Measurements from ENCODE around the gene THEM5.

The THEM5 gene

DNA sequence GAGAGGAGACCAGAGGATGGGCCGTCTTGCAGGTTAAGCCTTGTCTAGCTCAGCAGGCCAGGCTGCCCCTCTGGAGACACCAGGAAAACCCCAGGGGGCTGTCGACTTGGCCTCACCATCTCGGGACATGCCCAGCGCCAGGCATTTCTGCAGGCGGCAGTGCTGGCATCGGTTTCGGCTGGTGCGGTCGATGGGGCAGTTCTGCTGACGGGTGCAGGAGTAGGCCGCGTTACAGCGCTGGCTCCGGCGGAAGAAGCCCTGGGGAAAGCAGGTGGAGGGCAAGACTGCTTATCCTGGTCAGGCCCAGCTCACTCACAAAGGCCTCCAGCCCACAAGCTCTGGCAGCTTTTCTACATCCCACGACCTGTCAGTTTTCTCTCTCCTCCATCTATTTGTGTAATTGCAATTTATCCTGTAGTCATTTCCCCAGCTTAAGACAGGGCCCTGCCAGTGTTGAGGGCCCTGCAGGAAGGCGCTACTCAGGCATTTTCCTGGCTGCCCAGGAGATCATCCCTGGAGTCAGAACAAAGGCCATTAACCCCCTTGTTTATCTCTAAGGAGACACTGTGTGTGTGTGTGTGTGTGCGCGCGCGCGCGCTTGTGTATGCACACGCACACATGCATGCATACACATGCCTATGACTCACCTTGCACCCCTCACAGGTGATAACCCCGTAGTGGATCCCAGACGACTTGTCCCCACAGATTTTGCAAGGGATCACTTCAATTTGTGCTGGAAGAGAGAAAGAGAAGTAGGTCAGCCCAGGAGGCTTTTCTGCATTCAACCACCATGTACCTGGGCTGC is 36.8 kb downstream of the THEM5 start:
- no peak for DNase-seq

DNA sequence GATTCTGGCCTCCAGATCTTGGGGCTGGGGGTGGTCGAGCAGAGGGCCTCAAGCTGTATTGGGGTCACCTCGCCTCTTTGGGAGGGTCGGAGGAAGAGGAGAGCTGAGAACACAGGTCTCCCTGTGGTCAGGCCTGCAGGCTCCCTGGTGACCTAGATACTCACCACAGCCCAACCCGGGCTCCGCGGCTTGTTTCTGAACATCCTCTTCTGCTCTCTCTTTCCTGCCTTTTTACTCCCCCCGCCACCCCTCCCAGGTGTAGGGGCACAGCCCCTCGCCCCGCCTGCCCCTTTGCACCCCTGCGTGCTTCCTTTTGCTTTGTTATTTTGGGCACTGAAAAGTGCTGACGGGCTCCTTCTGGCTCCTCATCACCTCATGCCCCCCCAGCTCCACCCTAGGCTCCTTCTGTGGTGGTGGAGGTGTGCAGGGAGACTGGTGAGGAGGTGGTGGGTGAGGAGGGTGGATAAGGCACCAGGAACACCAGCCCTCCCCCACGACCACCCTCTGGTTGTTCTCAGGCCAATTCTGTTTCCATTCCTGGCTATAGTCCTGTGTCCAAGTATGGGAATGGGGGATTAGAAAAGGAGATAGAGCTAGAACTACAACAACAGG is 37.7 kb downstream of the THEM5 start:
- no peak for DNase-seq

DNA sequence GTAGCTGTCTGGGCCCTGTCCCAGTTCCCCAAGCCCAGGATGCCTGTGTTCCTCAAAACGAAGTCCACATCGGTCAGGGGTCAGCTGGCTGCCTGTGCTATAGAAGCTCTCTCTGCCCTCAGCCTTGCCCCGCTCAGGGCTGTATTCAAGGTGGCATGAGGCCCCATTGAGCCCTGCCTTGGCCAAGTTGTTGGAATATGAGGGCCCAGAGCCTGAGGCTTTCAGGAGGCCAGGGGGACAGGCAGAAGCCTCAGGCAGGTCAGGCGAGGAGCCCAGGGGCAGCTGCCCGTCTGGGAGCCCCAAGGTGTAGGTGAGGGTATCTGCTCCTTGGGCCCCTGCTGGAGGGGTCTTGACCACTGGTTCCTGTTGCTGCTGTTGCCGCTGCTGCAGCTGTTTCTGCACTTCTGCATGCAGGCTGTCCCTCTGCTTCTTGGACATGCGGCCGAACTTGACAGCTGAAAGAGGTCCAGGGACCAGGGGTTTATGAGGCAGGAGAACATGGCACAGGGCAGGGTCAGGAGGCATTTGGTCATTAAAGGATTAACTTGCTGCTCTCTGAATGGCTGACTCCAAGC is 38.5 kb downstream of the THEM5 start:
- no peak for DNase-seq

DNA sequence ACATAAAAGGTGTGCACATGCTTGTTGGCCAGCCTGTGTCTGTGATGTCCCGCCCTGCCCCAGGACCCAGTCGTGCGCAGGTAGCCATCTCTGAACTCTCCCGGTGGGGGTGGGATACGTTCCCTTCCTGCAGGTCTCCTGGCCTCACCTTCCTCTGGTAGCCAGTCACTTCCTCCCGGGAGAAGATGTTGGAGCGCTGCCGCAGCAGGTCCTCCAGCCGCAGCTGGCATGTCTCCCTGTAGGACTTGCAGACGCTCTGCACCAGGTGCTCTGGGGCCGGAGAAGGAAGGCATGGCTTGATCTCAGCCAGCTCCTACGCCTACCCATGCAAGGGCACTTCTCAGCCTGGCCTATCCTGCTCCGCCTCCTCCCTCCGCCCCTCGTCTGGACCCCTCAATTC is 39.1 kb downstream of the THEM5 start:
- DNase-seq, result no peak

DNA sequence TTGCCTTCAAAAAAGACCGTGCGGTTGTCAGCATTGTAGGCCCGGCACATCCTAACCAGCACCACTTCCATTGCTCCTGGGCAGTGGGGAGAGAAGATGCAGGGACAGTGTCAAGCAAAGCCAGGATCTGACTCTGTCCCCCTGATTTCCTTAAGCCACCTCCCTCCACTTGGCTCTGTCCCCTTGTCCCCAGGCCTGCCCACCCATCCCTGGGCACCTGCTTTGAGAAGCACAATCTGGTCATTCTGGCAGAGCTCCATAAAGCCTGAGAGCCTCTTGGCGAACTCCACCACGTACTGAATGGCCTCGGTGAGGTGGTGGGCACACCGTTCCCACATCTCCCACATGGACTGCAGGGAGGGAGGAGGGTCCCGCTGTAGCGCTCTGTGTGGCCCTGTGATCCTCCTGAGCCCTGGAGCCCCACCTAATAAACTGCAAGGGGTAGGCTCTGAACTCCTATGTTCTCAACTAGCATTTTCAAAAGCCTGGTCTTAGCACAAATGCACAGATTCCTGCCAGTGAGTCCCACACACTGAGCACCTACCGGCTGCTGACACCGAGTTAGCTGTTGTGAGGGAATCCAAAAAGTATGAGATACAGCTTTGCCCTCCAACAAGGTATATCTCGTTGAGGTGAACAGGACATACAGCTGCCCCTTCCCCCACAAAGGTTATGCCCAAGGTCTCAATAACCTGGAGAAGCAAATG is 40.1 kb downstream of the THEM5 start:
- DNase-seq, result no peak

DNA sequence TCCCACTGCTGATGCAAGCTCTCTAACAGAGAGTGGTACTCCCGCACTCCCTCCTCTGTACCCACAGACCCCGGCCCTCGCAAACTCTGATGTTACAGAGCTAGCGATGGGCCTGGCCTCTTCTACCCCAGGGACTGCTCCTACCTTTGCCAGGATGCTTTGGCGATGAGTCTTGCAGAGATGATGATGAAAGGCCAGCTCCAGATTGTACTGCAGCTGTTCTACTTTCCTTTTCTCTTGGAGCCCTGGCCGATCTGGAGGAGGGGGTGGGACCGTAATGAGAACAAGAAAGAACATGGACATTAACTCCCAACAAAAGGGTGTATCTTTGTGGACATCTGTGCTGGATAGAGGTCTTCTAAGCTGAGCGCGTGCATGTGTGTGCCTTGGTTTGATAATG is 42.3 kb downstream of the THEM5 start:
- DNase-seq, result no peak

DNA sequence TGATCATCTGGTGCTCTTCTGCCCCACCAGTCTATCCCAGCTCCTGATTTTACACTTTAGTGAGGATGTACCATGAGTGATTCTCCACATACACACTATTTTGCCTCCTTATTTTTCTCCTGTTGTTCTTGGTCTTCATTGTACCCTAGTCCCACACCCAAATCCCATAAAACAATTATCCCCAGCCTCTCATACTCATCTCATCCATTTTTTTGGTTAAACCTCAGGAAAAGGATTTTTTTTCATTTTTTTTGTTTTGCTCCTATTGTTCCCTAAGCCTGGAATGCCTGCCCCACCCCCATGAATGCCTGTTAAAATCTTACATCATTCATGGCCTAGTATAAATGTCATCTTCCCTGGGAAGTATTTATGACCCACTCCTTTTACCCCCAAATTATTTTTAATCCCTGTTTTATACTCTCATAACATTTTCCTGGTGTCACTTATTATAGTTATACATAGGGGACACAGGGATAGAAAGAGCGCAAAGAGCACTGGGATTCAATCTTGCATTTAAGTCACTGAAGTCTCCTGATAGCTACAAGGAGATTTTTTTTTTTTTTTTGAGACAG is 43.4 kb downstream of the THEM5 start:
- DNase-seq, result no peak

DNA sequence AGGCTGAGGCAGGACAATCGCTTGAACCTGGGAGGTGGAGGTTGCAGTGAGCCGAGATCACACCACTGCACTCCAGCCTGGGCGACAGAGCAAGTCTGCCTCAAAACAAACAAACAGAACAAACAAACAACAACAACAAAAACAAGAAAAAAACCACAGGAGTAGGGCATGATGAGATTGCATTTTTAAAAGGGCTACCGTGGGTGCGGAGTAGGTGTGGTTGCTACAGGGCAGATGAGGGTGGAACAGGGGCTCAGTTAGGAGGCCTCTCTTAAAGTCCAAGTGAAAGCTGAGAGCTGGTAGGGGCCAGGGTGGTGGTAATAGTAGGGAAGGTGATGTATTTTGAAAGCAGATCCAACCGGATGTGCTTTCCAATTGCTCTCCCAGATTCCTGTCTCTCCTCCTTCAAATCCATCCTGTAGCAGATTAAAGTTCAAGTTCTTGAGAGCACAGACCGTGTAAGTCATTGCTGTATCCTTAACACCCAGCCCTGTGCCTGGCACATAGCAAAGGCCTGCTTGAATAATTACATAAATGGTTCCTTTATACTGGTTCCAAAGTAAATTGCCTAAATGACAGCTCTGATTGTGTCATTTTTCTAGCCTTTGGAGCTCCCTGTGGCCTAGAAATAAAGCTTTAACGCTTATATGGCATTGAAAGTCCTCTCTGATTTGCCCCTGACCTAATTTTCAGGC is 44.1 kb downstream of the THEM5 start:
- DNase-seq, result no peak

DNA sequence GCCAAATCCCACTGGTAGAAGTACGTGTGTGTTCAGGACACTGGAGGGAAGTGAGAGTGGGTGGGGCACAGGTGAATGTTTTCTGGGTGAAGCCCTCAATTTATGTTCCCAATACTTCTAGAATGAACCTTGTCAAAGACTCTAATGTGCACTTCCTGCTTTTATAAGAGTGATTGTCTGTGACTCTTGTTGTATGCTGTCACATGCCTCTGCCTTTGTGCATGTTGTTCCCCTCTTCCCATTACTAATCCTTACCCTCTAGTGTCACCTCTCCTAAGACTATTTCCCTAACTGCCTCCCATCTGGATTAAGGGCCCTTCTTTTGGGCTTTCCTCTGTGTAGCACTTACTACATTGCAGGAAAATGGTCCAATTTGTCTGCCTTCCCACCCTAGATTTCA is 45.7 kb downstream of the THEM5 start:
- DNase-seq, result no peak

DNA sequence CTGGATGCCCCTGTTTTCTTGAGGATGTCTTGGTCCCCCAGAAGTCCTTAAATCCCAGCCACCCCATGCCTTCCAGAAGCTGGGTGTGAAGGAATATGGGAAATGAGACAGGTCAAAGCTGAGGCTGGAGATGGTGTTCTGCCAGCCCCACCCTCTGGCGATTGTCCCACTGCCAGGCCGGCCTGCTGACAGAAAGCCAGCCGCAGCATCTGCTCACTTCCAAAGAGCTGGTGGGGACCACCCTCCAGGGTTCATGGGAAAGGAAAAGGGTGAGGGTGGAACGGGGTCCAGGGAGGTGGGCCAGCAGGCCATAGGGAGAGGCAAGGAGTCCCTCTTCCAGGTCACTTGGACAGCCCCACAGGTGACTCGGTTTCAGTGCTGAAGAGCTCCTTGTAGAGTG is 46.4 kb downstream of the THEM5 start:
- no peak for DNase-seq

DNA sequence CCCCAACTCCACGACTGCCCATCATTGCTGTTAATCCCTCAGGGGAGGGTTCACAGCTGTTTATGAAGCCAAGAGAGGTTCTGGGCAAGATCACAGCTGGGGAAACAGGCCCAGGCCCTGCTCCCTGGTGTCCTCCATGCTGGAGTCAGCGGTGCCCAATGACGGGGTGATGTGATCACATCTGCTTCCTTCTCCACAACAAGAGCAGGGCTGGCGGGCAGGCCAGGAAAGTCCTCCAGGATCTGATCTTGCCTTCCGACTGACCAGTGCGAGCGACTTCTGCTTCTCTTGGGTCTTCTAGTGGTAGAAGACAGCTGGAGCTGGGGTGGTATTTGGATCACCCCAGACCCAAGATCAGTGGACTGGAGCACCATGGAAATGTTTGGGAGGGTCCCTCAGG is 47.3 kb downstream of the THEM5 start:
- DNase-seq, result no peak

DNA sequence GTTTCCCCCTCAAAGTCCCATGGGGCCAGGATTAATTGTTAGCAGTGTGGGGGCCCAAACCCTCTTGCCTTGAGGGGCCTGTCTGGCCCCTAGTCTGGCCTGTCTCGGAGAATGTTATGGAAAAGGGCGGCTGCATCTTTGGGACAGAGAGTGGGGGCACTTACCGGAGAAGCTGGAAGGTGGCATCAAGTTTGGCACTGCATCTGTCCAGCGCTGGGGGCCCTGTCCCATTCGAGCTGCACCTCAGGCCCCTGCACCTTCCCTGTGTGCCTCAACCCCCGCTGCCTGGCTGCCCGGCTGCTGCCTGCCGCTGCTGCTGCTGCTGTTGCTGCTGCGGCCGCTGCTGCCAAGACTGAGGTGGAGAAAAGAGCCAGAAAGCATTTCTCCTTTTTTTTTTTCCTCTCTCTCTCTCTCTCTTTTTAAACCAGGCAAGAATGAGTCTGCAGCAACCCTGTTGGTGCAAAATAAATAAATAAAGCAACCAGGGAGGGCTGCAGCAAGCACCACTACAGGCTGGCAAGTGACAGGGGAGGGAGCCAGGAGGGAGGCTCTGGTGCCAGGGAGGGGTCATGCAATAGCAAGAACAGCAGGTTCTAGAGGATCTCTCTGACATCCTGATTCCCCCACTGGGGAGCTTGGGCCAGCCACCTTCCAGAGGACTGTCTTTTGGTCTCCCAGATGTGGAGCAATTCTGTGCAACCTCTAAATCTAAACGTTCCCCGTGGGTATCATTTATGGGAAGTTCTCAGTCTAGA is 48.3 kb downstream of the THEM5 start, which contains the start of gene LINGO4:
TSS of gene LINGO4 (minus strand) at position 354 of the 755 bp plus-strand sequence. CDS start 2,715 bp downstream, outside the sequence.
- DNase-seq, result no peak

DNA sequence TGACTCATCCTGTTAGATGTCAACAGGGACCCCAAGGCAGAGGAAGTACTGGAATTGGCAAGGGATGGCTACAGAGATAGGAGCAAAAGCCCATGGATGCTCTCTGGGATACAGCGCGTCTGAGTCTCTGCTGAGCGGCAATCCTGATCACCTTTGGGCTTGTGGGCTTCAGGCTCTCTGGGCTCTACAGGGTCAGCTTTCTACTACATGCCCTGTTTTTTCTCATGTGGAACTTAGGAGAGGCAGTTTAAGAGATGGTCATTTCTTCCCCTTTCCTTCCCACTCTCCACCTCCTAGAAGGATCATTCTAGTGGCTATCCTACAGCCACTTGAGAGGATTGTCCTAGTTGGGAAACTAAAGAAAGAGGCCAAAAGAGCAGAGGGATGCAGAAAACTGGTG is 49.6 kb downstream of the THEM5 start:
- DNase-seq, result no peak

DNA sequence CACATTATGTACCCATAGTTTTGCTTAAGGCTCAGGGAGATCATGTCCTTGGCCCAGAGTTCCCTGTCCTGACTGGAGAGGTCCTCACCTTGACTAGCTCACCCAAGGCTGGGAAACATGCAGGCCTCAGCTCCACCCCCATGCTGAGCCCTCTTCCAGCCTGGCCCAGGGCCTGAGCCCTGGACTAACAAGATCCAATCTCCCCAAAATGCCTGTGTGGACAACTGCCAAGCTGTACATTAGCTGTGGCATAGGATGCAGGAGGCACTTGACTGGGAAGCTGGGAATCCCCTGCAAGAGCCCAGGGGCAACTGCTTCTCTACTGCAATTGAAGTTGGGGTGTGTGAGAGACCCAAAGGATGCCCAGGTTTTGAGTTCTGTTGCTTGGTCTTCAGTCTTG is 50.3 kb downstream of the THEM5 start:
- no peak for DNase-seq

DNA sequence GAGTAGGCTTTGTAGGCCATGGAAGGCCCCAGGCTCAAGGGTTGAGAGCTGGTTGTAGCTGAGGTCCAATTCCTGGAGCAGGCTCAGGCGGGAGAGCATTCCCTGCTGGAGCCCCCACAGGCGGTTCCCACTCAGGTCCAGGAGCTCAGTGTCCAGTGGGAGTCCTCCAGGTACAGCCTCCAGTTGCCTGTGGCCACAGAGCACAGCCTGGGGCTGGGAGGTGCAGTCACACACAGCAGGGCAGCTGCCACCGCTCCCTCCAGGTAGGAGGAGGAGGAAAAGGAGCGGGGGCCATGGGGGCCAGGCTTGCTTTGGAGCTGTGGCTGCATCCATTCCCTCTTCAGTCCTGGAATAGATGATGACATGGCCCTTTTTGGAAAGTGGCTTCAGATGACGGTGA is 51.1 kb downstream of the THEM5 start:
- no peak for DNase-seq

DNA sequence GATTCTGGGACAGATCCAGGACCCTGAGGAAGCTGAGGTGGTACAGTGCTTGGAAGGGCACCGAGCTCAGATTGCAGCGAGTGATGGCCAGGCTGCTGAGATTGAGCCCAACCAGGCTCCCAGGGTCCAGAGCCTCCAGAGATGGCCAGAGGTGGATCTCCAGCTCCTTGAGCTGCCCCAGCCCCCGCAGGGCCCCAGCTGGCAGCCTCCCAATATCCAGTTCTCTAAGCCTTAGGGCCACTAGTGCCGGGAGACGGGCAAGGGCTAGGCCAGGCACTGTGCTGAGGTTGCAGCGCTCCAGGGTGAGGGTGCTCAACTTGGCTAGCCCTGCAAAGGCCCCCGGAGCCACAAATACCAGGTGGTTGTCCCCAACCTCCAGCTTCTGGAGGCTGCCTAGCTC is 51.7 kb downstream of the THEM5 start:
- DNase-seq, result no peak

DNA sequence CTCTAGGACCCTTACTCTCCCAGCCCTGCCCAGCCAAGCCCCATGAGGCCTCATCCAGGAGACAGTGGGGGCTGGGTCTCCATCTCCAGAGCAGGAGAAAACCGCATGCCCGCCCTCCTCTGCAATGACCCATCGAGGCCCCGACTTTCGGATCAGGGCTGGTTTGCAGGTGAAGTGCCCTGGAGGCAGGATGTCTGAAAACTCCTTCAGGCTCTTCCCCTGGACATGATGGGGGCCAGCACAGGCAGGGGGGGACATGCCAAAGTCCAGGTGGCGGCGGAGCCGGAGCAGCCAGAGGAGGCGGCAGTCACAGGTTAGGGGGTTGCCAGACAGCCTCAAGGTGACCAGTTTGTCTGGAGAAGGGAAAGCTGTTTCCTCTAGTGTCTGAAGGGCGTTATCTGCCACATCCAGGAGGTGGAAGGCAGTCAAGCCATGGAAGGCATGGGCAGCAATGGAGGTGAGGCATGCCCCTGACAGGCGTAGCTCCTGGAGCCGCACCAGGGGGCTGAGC is 52.1 kb downstream of the THEM5 start:
- no peak for DNase-seq

DNA sequence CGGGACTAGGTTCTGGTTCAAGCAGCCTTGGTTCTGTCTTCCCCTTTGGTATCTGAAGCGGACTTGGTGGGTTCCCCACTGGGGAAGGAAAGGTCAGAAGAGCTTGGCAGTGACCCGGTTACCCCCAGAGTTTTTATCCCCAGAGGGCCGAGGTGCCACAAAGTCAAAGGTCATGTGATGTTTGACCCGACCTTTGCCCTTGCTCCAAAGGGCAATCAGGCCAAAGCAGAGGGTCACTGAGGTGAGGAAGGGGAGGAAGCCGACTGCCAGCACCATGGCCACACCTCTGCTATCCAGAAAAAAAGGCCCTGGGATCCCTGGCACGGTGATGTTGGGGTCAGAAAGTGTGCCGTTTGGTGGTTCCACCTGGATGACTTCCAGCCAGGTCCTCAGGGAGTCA is 52.7 kb downstream of the THEM5 start:
- no peak for DNase-seq

DNA sequence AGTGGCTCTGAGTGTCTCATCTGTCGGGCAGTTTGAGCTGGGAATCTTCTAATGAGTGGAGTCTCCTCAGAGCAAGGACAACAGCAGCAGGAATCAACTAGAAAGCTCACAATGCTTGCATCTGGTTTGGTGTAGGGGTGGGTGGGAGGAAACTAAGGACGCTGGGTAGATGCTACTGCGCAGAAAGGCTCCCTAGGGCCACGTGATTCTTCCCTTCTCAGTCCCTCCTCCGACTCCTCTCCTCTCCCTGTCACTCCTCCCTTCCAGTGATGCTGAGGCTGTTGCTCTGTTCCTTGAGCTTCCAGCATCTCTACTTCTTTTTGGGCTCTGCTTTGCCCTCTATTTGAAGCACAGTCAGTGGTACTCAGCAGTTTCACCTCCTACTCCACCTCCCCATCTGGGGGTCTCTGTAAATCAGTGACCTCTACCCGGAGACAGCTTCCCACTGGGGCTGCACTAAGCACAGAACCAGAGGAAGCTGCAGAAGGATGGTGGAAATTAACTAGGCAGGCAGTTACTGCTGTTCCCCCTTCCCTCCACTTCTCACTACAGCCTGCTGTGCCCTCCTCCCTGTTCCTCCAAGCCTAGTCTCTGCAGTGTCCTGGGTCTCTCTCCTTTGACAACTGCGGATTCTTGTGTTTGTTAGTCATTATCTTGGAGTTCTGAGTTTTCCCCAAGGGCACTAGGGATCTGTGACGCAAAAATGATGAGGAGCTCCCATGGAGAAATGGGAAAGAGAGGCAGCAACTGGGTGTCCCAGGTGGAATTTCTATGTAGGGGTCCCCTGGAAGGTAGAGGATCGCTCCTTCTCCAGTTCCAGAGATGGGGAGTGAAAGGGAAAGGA is 54.1 kb downstream of the THEM5 start:
- DNase-seq, result no peak

DNA sequence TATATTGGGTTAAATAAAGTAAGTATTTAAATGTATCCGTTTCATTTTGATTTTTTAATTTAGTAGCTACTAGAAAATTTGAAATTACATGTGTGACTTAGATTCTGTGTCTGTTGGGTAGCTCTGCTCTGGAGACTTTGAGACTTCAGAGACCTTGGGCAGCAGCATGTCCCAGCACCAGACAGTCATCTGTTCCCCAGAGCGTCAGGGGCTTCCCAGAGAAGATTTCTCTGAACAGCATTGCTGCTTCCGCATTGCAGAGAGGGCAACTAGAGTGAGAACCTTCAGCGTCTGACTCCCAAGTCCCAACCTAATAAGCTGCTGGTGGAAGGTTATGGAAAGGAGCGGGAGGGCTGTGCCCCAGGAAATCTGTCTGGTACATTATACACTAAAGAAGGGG is 54.9 kb downstream of the THEM5 start:
- no peak for DNase-seq

All from stimulated activated CD4-positive, alpha-beta T cell treated with anti-CD3 and anti-CD28 coated beads, Interleukin-2, amount 100 ng/mL, for 48 hours (primary cell).